BE2C (cell line): Measurements from ENCODE around the gene THSD4.
"Not testable (repeated sequence)": the region's sequence is repeated elsewhere in the genome, so short reads cannot be mapped to it uniquely, and the experiment has no call there.

Source experiments
- DNase-seq: peaks from one replicate; pipeline ENCODE4 v3.0.0-alpha.2; 2020
- H3K27me3 ChIP-seq: fragments of 250-450 bp; sonication (Bioruptor Pico); 2 replicates; pipeline ENCODE4 v1.5.1; 2020; ENCODE audit warnings: mild to moderate bottlenecking
- H3K36me3 ChIP-seq: fragments of 250-450 bp; sonication (Bioruptor Pico); 2 replicates; pipeline ENCODE4 v1.5.1; 2020; ENCODE audit warnings: mild to moderate bottlenecking
- H3K4me1 ChIP-seq: fragments of 250-450 bp; sonication (Bioruptor Pico); 2 replicates; pipeline ENCODE4 v1.5.1; 2020
- H3K4me3 ChIP-seq: 2 replicates; pipeline ENCODE4 v1.5.1; 2011; ENCODE audit warnings: low read depth, low read length
- H3K9me3 ChIP-seq: fragments of 250-450 bp; sonication (Bioruptor Pico); 2 replicates; pipeline ENCODE4 v1.5.1; 2020
- TF ChIP-seq, protein P1 (sequence below): IDR thresholded peaks from 2 replicates; pipeline ENCODE4 v1.5.1; 2012; ENCODE audit warnings: mild to moderate bottlenecking, low read depth, low read length

Gene THSD4

DNA sequence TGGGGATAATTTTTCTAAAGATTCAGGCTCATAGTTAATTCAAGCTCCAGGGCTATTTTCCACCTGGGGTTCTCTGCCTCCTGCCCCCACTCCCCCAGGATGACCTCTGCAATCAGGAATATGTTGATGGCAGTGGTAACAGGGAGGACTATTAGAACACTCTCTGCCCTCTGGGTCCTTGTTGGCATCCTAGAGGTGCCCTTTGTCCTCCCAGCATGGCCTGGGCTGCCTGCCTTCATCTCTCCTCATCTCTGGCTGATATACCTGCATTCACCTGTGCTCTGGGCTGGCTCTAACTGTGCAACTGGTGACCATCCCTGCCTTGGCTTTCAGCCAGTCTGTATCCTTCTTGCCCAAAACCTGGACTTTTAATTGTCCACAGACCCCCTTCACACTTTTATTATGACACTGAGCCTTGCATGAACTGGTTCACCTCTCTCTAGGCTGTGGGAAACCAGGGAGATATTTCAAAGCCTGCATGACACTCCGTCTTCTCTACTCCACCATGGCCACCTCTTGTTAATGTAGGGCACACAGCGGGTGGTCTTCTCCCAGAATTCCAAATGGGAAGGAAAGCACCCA, 199.8 kb downstream of the THSD4 start:
- Histone ChIP-seq H3K36me3 (no peaks in the 10 kb centered on the region), H3K9me3 (no peaks in the 10 kb centered on the region), H3K4me3 (no peak overlapping the region), H3K4me1 (no peaks in the 10 kb centered on the region), H3K27me3 (no peaks in the 10 kb centered on the region)
- TF ChIP-seq, protein P1, sequence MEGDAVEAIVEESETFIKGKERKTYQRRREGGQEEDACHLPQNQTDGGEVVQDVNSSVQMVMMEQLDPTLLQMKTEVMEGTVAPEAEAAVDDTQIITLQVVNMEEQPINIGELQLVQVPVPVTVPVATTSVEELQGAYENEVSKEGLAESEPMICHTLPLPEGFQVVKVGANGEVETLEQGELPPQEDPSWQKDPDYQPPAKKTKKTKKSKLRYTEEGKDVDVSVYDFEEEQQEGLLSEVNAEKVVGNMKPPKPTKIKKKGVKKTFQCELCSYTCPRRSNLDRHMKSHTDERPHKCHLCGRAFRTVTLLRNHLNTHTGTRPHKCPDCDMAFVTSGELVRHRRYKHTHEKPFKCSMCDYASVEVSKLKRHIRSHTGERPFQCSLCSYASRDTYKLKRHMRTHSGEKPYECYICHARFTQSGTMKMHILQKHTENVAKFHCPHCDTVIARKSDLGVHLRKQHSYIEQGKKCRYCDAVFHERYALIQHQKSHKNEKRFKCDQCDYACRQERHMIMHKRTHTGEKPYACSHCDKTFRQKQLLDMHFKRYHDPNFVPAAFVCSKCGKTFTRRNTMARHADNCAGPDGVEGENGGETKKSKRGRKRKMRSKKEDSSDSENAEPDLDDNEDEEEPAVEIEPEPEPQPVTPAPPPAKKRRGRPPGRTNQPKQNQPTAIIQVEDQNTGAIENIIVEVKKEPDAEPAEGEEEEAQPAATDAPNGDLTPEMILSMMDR, result no peak
- no peak for DNase-seq

DNA sequence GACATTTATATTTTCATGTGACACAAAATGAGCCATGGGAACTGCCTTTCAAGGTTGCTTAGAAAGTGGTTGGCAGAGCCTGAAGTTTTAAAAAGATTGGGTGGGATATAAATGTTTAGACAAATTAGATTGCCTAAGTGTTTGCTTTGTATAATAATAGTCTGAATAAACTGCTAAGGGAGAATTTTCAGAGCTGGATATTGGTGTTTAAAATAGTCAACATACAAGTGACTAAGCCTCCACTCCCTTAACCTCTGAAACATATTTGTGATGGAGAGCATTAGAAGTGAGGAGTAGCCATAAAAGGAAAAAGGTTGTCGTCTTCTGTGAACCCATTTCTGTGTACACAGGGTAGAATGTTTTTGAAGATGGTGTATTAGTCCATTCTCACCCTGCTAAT, 201.6 kb downstream of the THSD4 start:
- Histone ChIP-seq H3K27me3 (no peaks in the 10 kb centered on the region), H3K36me3 (no peaks in the 10 kb centered on the region), H3K4me1 (no peaks in the 10 kb centered on the region), H3K9me3 (no peaks in the 10 kb centered on the region), H3K4me3 (no peak overlapping the region)
- DNase-seq, result no peak
- TF ChIP-seq, protein P1, result no peak

DNA sequence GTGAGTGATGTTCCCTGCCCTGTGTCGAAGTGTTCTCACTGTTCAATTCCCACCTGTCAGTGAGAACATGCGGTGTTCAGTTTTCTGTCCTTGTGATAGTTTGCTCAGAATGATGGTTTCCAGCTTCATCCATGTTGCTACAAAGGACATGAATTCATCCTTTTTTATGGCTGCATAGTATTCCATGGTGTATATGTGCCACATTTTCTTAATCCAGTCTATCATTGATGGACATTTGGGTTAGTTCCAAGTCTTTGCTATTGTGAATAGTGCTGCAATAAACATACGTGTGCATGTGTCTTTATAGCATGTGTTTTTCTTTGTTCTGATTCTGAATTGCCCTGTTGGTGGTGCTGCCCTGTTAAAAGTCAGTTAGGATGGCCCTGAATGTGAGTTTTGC, 204.2 kb downstream of the THSD4 start:
- not testable (repeated sequence) for H3K9me3 ChIP-seq, H3K27me3 ChIP-seq, H3K4me3 ChIP-seq, H3K36me3 ChIP-seq, H3K4me1 ChIP-seq, DNase-seq

DNA sequence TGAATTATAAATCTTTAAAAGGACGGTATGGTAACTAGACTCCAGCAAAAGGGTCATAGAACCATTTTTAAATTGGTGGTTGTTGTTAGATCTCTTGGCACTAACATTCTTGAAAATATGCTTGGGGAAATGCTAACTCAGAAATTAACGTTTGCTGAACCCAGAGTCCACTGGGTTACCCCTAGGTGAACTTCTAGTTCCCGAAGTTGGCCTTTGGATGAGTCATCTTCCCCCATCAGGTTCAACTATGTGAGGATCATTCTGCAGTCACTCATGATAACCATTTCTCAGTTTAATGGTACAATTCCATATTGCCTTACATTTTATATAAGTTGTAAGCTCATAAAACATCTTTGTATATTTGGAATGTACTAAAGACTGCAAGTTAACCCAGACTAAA, 204.7 kb downstream of the THSD4 start:
- DNase-seq, result no peak
- H3K36me3 ChIP-seq, result no peaks in the 10 kb centered on the region
- H3K4me1 ChIP-seq, result no peaks in the 10 kb centered on the region
- H3K9me3 ChIP-seq, result no peaks in the 10 kb centered on the region
- no peaks in the 10 kb centered on the region for H3K27me3 ChIP-seq
- TF ChIP-seq, protein P1, result no peak
- no peak overlapping the region for H3K4me3 ChIP-seq

DNA sequence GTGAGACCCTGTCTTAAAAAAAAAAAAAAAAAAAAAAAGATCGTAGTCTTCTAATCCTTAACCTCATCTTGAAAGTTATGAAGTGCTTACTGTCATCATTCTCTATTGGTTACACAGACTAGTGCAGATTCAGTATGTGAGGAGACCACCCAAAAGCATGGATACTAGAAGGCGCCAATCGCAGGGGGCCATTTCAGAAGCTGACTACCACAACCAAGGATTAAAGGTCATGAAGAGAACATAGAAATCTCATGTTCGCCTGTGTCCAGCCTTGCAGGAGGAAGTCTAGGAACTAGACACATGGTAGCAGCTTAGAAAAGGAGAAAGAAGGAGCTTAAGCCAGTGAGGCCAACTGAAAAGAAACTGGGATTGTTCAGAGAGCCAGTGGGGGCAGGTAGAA, 207.8 kb downstream of the THSD4 start:
- no peaks in the 10 kb centered on the region for H3K36me3 ChIP-seq
- no peaks in the 10 kb centered on the region for H3K4me1 ChIP-seq
- no peaks in the 10 kb centered on the region for H3K9me3 ChIP-seq
- H3K4me3 ChIP-seq, result no peak overlapping the region
- TF ChIP-seq, protein P1, result no peak
- no peak for DNase-seq
- H3K27me3 ChIP-seq, result no peaks in the 10 kb centered on the region

DNA sequence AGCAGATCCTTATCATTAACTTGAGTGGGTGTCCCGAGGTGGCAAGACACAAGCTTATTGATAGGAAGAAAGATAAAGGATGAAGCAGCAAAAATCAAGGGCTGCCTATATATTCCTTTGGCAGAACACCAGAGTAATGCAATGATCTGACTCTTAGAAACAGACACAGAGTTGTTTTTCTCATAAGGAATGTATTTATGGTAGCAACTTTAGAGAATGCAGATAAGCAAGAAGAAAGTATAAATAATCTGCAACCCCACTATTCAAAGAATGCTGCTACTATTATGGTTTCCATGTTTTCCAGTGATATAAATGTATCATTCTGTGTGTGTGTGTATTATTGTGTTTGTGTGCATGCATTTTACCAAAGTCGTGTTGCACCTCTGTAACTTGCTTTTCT, 208.3 kb downstream of the THSD4 start:
- TF ChIP-seq, protein P1, result no peak
- H3K4me3 ChIP-seq, result no peak overlapping the region
- no peaks in the 10 kb centered on the region for H3K36me3 ChIP-seq
- no peaks in the 10 kb centered on the region for H3K9me3 ChIP-seq
- DNase-seq, result no peak
- H3K4me1 ChIP-seq, result no peaks in the 10 kb centered on the region
- H3K27me3 ChIP-seq, result no peaks in the 10 kb centered on the region

DNA sequence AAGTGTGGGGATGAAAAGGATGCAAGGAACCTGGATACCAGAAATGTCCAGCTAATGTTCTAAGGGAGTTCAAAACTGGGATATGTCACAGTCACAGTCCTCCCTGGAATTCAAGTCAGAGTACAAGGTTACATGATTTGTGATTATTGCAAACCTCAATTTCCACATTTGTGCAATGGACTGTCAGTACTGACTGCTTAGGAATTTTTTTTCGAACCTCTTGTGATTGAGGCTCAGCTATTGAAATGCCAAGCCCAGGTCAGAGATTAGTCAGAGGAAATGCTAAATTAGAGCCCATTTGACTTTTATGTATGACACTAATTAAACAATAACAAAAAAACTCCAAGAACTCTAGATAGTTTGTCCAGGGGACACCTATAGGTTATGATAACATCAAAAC, 210.2 kb downstream of the THSD4 start:
- no peaks in the 10 kb centered on the region for H3K4me1 ChIP-seq

More for the DNA sequence above, 210.2 kb downstream of the THSD4 start:
- H3K9me3 ChIP-seq, result no peaks in the 10 kb centered on the region
- H3K27me3 ChIP-seq, result no peaks in the 10 kb centered on the region
- TF ChIP-seq, protein P1, result no peak
- no peaks in the 10 kb centered on the region for H3K36me3 ChIP-seq
- no peak overlapping the region for H3K4me3 ChIP-seq
- DNase-seq, result no peak
